Progenitor cell of endocrine pancreas (in vitro differentiated cells): ENCODE data around the gene SKOR1. TPM values are rescaled to one million over a fixed set of nuclear protein-coding genes. Genes with fewer than 3 reads are reported as not detected.

Experiments used
- DNase-seq: peaks from one replicate; pipeline ENCODE4 v3.0.0; 2021; ENCODE audit warnings: low spot score; ENCODE audit not compliant: unreplicated experiment
- H3K27ac Mint-ChIP-seq: 2 replicates; pipeline ENCODE4 v1.8.0; 2021; ENCODE audit warnings: mild to moderate bottlenecking, moderate library complexity, mixed read lengths
- H3K27me3 Mint-ChIP-seq: 2 replicates; pipeline ENCODE4 v1.8.0; 2021; ENCODE audit warnings: mixed read lengths
- H3K36me3 Mint-ChIP-seq: 2 replicates; pipeline ENCODE4 v1.8.0; 2022; ENCODE audit warnings: mixed read lengths; ENCODE audit not compliant: insufficient read depth
- H3K4me1 Mint-ChIP-seq: 2 replicates; pipeline ENCODE4 v1.8.0; 2021; ENCODE audit warnings: low read depth, mixed read lengths
- H3K4me3 Mint-ChIP-seq: 2 replicates; pipeline ENCODE4 v1.8.0; 2021; ENCODE audit warnings: low read depth, mild to moderate bottlenecking, moderate library complexity, mixed read lengths
- H3K9me3 Mint-ChIP-seq: 2 replicates; pipeline ENCODE4 v1.8.0; 2021; ENCODE audit warnings: low read depth, mixed read lengths
- CTCF ChIP-seq: fragments of 200-600 bp; sonication (generic); IDR thresholded peaks from one replicate; pipeline ENCODE4 v1.5.0; 2021; ENCODE audit warnings: antibody characterized with exemption, mild to moderate bottlenecking; ENCODE audit not compliant: unreplicated experiment
- total RNA-seq: library from RNA; stranded (reverse); gene quantifications from 2 replicates; pipeline ENCODE4 v1.2.1, GENCODE V29; 2021

SKOR1 gene
- total RNA-seq, 1 donor from 2014 or later = 0.60 TPM

GRCh38 chr15:67803996-67804843, 21.1 kb upstream of the SKOR1 start:
- no peaks in the 10 kb centered on the region for H3K27me3 Mint-ChIP-seq
- peaks cover 6% of the 10 kb centered on the region for H3K4me1 Mint-ChIP-seq
- peaks cover 3% of the 10 kb centered on the region for H3K36me3 Mint-ChIP-seq
- H3K9me3 Mint-ChIP-seq = no peaks in the 10 kb centered on the region
- no peak overlapping the region for H3K4me3 Mint-ChIP-seq
- no peak for DNase-seq
- no peak overlapping the region for H3K27ac Mint-ChIP-seq
- TF ChIP-seq CTCF = no peak

- Mint-ChIP-seq H3K9me3 (no peaks in the 10 kb centered on the region), H3K36me3 (peaks cover 3% of the 10 kb centered on the region), H3K4me3 (no peak overlapping the region), H3K27me3 (no peaks in the 10 kb centered on the region), H3K4me1 (peaks cover 6% of the 10 kb centered on the region), H3K27ac (no peak overlapping the region)
- DNase-seq = no peak
- no peak for TF ChIP-seq CTCF
These were observed 20.2 kb upstream of the SKOR1 start for GRCh38 chr15:67805008-67805665.

GRCh38 chr15:67805666-67806516, 19.4 kb upstream of the SKOR1 start:
- no peak for TF ChIP-seq CTCF
- no peaks in the 10 kb centered on the region for H3K27me3 Mint-ChIP-seq
- H3K27ac Mint-ChIP-seq = no peak overlapping the region
- peaks cover 6% of the 10 kb centered on the region for H3K4me1 Mint-ChIP-seq
- no peaks in the 10 kb centered on the region for H3K9me3 Mint-ChIP-seq
- peaks cover 3% of the 10 kb centered on the region for H3K36me3 Mint-ChIP-seq
- no peak overlapping the region for H3K4me3 Mint-ChIP-seq
- DNase-seq = no peak

GRCh38 chr15:67806536-67806935, 18.8 kb upstream of the SKOR1 start:
- Mint-ChIP-seq H3K4me3 (no peak overlapping the region), H3K9me3 (no peaks in the 10 kb centered on the region), H3K27ac (no peak overlapping the region), H3K4me1 (peaks cover 6% of the 10 kb centered on the region), H3K36me3 (peaks cover 3% of the 10 kb centered on the region), H3K27me3 (no peaks in the 10 kb centered on the region)
- no peak for TF ChIP-seq CTCF
- no peak for DNase-seq

GRCh38 chr15:67807141-67807540, 18.2 kb upstream of the SKOR1 start:
- Mint-ChIP-seq H3K27me3 (no peaks in the 10 kb centered on the region), H3K36me3 (peaks cover 3% of the 10 kb centered on the region), H3K27ac (no peak overlapping the region), H3K4me1 (peaks cover 8% of the 10 kb centered on the region), H3K9me3 (no peaks in the 10 kb centered on the region), H3K4me3 (no peak overlapping the region)
- DNase-seq = no peak
- no peak for TF ChIP-seq CTCF
